Measurements from ENCODE around the gene ELL. TPM values are rescaled to one million over a fixed set of nuclear protein-coding genes. Genes with fewer than 3 reads are reported as not detected.
"Not testable (repeated sequence)": the region's sequence is repeated elsewhere in the genome, so short reads cannot be mapped to it uniquely, and the experiment has no call there.

ELL gene
- total RNA-seq, 1 donor from 2014 or later, result 7.9 TPM

DNA sequence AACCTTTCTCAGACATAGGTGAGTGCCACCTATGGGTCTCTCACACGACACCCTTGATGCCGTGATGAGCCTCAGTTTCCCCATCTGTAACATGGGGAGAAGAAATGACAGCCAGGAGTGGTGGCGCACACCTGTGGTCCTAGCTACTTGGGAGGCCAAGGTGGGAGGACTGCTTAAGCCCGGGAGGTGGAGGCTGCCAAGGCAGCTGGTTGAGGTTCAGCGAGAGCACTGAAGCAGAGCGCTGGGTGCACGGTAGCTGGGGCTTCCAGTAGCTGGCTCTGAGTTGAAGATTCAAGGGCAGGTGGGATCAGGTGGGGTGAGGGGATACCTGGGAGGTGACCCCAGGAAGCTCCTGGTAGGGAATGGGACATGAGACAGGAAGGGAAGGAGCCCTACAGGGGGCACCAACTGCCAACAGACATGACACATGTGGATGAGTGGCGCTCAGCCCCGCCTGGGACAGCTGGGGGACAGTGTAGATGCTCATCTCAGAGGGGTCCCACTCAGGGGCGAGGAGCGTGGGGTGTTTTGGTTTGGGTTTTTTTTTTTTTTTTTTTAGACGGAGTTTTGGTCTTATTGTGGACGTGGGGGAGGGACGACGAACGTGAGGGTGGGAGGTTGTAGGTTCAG is 109.1 kb downstream of the ELL start:
- Histone ChIP-seq H3K9me3 (replicated peaks) (no peaks in the 10 kb centered on the region), H3K27me3 (ENCODE audit: low read depth) (peaks cover 38% of the 10 kb centered on the region), H3K4me3 (no peak overlapping the region), H3K4me1 (peaks cover 38% of the 10 kb centered on the region), H3K36me3 (no peaks in the 10 kb centered on the region), H3K27ac (replicated peaks) (no peak overlapping the region)
- intact Hi-C loops (cut with micrococcal nuclease), result loop anchor here (5.0 kb wide), 1 partner anchor 65 kb away; no protein-coding TSS in a partner anchor
- TF ChIP-seq, protein P1, sequence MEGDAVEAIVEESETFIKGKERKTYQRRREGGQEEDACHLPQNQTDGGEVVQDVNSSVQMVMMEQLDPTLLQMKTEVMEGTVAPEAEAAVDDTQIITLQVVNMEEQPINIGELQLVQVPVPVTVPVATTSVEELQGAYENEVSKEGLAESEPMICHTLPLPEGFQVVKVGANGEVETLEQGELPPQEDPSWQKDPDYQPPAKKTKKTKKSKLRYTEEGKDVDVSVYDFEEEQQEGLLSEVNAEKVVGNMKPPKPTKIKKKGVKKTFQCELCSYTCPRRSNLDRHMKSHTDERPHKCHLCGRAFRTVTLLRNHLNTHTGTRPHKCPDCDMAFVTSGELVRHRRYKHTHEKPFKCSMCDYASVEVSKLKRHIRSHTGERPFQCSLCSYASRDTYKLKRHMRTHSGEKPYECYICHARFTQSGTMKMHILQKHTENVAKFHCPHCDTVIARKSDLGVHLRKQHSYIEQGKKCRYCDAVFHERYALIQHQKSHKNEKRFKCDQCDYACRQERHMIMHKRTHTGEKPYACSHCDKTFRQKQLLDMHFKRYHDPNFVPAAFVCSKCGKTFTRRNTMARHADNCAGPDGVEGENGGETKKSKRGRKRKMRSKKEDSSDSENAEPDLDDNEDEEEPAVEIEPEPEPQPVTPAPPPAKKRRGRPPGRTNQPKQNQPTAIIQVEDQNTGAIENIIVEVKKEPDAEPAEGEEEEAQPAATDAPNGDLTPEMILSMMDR (IDR thresholded peaks at IDR 0.05; ENCODE audit: borderline replicate concordance), result no peak
- no peak for DNase-seq

DNA sequence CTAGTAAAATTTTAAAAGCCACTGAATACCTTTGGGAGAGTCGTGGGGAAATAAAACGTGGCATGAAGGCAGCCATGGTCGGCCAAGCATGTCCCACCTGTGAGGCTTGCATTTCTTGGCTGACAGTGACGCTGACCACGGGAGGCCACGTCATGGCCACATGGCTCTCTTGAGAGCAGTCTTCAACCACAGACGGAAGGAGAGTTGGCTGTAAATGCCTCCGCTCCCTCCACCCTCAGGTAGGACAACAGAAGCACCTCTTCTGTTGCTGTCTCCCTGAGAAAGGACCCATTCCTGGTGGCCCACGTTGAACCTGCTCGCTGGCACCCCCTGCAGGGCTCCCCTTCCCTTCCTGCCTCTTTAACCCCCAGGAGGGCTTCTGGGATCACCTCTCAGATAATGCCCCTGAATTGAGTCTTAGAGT is 113.8 kb downstream of the ELL start:
- intact Hi-C loops (cut with micrococcal nuclease), result no loop called here
- Histone ChIP-seq H3K4me3 (no peak overlapping the region), H3K27ac (replicated peaks) (no peak overlapping the region), H3K4me1 (peaks cover 3% of the 10 kb centered on the region), H3K9me3 (replicated peaks) (no peaks in the 10 kb centered on the region), H3K27me3 (ENCODE audit: low read depth) (no peaks in the 10 kb centered on the region), H3K36me3 (no peaks in the 10 kb centered on the region)
- TF ChIP-seq, protein P1 (IDR thresholded peaks at IDR 0.05; ENCODE audit: borderline replicate concordance), result peak; percentile 55
- no peak for DNase-seq

DNA sequence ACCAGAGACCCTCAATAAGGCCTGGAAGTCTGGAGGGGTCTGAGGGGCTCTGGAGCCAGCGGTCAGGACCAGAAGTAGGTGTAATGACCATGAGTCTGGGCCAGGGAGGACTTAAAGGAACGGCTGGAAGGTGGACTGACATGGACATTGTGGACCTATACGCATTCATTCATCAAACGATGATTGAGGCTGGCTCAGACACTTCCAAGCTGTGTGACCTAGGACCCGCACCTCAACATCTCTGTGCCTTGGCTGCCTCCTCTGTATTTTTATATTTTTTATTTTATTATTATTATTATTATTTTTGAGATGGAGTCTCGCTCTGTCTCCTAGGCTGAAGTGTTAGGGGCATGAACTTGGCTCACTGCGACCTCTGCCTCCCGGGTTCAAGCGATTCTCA is 115.1 kb downstream of the ELL start:
- DNase-seq, result no peak
- TF ChIP-seq, protein P1 (IDR thresholded peaks at IDR 0.05; ENCODE audit: borderline replicate concordance), result no peak
- Histone ChIP-seq H3K27me3 (ENCODE audit: low read depth) (no peaks in the 10 kb centered on the region), H3K4me3 (no peak overlapping the region), H3K27ac (replicated peaks) (no peak overlapping the region), H3K4me1 (peaks cover 3% of the 10 kb centered on the region), H3K36me3 (no peaks in the 10 kb centered on the region), H3K9me3 (replicated peaks) (no peaks in the 10 kb centered on the region)
- intact Hi-C loops (cut with micrococcal nuclease), result no loop called here

DNA sequence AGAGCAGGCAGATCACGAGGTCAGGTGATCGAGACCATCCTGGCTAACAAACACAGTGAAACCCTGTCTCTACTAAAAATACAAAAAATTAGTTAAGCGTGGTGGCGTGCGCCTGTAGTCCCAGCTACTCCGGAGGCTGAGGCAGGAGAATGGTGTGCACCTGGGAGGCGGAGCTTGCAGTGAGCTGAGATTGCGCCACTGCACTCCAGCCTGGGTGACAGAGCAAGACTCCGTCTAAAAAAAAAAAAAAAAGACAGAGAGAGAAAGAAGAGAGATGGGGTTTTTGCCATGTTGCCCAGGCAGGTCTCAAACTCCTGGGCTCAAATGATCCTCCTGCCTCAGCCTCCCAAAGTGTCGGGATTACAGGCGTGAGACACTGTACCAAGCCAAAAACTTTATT is 116.1 kb downstream of the ELL start:
- H3K27ac ChIP-seq (replicated peaks); H3K4me1 ChIP-seq; H3K36me3 ChIP-seq; intact Hi-C loops (cut with micrococcal nuclease); H3K9me3 ChIP-seq (replicated peaks); H3K27me3 ChIP-seq (ENCODE audit: low read depth); H3K4me3 ChIP-seq; DNase-seq: not testable (repeated sequence)

DNA sequence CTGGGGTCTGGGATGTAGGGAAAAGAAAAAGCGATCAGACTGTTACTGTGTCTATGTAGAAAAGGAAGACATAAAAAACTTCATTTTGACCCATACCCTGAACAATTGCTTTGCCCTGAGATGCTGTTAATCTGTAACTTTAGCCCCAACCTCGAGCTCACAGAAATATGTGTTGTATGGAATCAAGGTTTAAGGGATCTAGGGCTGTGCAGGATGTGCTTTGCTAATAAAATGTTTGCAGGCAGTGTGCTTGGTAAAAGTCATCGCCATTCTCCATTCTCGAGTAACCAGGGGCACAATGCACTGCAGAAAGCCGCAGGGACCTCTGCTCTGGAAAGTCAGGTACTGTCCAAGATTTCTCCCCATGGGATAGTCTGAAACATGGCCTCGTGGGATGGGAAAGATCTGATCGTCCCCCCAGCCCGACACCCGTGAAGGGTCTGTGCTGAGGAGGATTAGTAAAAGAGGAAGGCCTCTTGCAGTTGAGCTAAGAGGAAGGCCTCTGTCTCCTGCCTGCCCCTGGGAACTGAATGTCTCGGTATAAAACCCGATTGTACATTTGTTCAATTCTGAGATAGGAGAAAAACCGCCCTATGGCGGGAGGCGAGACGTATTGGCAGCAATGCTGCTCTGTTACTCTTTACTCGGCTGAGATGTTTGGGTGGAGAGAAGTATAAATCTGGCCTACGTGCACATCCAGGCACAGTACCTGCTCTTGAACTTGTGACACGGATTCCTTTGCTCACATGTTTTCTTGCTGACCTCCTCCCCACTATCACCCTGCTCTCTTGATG is 119.2 kb downstream of the ELL start:
- H3K27ac ChIP-seq (replicated peaks), result peak overlapping the region; percentile 8
- intact Hi-C loops (cut with micrococcal nuclease); H3K4me1 ChIP-seq; H3K4me3 ChIP-seq; DNase-seq; H3K9me3 ChIP-seq (replicated peaks); H3K36me3 ChIP-seq; H3K27me3 ChIP-seq (ENCODE audit: low read depth): not testable (repeated sequence)

DNA sequence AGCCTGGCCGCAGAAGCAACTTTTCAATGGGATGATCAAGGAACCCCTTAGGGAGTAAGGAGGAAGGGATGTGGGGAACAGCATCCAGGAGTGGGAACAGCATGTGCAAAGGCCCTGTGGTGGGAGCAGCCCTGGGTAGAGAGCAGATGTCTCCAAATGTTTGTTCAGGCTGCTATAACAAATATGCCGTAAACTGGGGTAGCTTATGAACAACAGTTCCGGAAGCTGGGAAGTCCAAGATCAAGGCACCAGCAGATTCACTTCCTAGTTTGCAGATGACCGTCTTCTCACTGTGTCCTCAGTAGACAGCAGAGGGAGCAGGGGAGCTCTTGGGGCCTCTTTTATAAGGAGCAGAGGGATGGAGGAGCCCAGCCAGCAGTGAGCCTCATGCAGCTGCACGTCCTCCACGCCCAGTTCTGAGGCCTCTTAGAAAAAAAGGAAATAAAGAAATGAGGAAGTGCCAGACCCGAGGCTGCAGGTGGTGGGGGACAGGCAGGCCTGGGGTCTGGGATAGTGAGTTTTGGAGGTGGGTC is 120.2 kb downstream of the ELL start:
- intact Hi-C loops (cut with micrococcal nuclease), result no loop called here
- H3K27ac ChIP-seq (replicated peaks), result peak overlapping the region; percentile 23

More for the DNA sequence above, 120.2 kb downstream of the ELL start:
- no peaks in the 10 kb centered on the region for H3K9me3 ChIP-seq (replicated peaks)
- peaks cover 17% of the 10 kb centered on the region for H3K27me3 ChIP-seq (ENCODE audit: low read depth)
- H3K36me3 ChIP-seq, result no peaks in the 10 kb centered on the region
- DNase-seq, result peak; percentile 63
- TF ChIP-seq, protein P1 (IDR thresholded peaks at IDR 0.05; ENCODE audit: borderline replicate concordance), result peak; percentile 39
- no peak overlapping the region for H3K4me3 ChIP-seq
- H3K4me1 ChIP-seq, result peaks cover 17% of the 10 kb centered on the region

Data from left ventricle myocardium inferior (tissue), 1 donor.